IPS DF 4.7 (cell line): ENCODE data around the gene HCAR3.
"Not testable (repeated sequence)": the region's sequence is repeated elsewhere in the genome, so short reads cannot be mapped to it uniquely, and the experiment has no call there.

Experiments used
- DNase-seq: peaks from one replicate; pipeline ENCODE4 v3.0.0-alpha.2; 2013; ENCODE audit warnings: low spot score; ENCODE audit errors: extremely low read depth

HCAR3 gene

DNA sequence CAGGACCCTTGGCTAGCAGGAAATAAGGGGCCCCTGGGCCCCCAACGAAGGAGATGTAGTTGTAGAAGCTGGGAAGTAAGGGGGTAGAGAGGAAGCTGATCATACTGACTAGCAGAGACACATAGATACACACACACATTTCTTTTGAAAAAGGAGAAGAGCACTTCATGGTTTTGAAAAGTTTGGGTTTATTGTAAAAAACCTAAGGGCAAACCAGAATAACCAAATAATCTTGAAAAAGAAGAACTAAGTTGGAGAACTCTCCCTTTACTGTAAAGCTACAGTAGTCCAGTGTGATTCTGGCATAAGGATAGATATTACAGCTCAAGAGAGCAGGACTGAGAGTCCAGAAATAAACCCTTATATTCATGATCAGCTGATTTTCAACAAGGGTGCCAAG lies 5.8 kb upstream of the HCAR3 start:
- DNase-seq: no peak

DNA sequence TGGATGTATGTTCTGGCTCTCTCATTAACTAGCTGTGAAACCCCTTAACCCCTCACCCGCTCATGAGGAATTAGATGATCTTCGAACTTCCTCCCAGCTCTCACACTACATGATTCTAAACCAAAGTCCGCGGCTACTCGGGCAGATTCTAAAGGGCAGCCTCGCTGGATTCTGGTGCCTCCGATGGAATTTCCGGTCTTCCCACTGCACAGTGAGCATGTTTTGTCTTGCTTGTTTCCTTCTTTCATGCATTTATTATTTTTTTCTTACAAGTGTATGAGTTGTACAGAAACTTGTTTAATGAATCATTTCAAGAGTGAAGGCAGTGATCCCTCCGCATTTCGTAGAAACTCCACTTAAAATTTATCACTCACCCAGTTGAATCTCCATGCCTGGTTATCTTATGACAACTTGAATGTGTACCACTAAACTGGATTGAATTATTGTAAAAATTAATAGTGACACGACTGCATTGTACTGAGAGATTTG lies 4.5 kb upstream of the HCAR3 start:
- DNase-seq: no peak

DNA sequence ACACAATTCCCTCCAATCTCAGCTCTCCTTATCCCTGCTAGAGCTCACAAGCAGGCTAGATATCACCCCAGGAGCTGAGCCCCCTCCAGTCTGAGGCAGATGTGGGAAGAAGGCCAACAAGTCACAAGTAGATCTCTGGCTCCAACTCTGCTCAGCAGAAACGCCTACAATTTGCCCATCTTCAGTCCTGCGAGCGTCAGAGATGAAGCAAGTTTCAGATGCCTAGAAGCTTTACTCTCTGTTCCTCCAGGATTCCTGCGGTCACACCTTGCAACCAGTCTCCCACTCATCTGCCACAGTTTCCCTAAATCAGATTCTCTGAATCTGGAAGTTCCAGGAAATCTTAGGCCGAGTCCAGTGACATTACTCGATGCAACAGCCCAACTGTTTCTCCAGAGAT lies 1.4 kb downstream of the HCAR3 start:
- not testable (repeated sequence) for DNase-seq

DNA sequence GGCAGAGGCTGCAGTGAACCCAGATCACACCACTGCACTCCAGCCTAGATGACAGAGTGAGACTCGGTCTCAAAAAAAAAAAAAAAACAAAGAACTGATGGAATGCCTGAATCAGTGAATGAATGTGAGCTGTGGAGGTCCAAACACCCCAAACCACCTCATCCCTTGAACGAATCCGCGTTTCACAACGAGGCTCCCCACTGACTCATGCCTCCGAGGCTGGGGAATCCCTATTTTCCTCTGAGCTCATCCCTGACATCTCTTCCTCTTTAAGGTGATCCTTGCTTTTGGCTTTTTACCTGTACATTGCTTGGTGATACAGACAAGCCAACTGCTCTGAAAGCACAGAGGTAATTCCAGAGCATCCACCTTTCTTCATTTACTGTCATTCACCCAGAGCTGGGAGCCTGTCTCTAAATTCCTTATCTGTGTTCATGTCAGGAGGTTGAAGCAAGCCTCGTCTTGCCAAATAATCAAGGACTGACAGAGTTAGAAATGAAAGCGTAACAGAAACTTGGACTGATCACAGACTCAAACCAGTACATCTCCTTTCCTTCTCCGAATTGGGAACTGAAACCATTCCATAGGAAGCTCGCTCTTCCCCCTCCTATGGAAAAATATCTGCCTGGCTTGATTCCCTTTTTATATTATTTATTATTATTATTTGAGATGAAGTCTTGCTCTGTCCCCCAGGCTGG lies 3.0 kb downstream of the HCAR3 start:
- DNase-seq: not testable (repeated sequence)

DNA sequence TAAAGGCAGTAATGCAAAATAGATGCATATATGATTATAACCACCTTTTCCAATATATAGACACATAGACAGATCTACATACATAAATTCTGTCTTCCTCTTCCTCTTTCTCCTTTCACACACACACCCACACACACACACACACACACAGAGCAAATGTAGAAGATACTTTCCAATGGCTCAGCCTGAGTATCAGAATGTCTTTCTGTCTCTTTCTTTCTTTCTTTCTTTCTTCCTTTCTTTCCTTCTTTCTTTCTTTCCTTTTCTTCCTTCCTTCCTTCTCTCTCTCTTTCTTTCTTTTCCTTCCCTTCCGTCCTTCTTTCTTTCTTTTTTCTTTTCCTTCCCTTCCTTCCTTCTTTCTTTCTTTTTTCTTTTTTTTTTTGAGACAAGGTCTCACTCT lies 5.3 kb downstream of the HCAR3 start:
- DNase-seq: not testable (repeated sequence)

DNA sequence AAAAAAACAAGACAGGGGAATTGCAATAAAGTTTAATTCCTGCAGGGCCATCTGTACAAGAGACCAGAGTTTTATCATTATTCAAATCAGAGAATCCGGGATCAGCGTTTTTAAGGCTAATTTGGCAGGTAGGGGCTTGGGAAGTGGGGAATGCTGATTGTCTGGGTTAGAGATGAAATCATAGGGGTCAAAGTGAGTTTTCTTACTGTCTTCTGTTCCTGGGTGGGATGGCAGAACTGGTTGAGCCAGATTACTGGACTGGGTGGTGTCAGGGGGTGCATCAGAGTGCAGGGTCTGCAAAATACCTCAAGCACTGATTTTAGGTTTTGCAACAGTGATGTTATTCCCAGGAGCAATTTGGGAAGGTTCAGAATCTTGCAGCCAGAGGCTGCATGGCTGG lies 6.3 kb downstream of the HCAR3 start:
- not testable (repeated sequence) for DNase-seq

DNA sequence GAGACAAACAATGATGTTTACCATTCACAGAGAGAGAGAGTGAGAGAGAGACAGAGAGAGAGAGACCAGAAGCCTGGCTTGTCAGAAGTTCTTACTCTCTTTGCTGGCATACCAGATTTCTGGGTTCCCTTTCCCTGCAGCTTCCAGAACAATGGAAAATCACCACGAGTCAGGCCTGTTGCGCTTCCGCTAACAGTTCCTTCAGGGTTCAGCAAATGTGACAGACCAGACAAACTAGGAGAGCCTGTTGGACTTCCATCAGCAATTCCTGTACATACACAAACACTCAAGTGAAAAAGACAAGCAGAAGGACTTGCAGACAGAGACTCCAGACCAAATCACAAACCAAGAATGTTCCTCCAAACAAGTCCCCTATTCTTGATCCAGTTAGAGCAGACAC lies 7.3 kb downstream of the HCAR3 start:
- DNase-seq: not testable (repeated sequence)

DNA sequence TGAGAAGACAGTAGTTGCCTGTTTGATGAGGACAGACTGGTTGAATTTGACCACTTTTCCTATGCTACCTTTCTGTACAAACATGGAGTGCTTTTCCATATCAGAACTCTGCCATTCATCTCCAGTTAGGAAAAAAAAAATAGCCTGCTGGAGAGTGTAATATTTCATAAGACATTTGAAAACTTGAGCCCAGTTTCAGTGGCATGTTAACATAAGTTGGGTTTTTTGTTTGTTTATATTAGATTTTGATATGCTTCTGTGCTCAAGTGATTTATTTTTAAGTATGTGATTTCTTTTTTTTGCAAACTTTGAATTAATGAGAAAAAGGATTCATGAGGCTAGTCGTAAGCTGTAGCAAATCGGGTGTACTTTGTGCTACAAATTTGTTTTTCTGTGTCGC lies 12.8 kb downstream of the HCAR3 start:
- not testable (repeated sequence) for DNase-seq

DNA sequence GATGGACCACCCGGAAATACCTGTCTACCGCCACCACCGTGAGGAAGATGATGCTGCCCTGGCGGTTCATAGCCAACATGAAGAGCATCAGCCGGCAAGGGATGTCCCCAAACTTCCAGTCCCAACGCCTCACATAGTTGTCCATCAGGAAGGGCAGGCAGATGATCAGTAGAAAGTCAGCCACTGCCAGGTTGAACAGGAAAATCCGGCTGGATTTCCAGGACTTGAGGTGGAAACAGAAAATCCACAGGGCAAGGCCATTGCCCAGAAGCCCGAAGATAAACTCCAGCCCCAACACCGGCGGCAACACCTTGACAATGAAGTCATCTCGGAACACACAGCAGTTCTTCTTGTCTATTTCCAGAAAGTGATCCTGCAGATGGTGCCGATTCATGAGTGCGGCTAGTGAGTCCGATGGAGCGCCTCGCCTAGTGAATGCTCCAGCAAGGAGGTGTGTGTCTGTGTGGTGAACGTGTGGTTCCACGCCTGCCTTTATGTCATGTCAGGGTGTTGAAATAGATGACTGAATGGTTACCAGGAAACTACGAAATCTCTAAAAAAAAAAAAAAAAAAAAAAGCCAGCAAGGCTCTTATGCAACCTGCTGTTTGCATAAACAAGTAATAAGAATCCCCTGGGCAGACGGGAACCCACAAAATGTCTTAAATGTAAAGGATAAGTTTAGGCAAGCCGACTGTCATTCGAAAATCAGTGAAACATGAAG lies 13.6 kb downstream of the HCAR3 start, which contains the start of gene HCAR2:
Gene HCAR2 (minus strand): TSS at position 468 of the 722 bp plus-strand sequence. CDS start 74 bp downstream, at position 394.
- DNase-seq: not testable (repeated sequence)

DNA sequence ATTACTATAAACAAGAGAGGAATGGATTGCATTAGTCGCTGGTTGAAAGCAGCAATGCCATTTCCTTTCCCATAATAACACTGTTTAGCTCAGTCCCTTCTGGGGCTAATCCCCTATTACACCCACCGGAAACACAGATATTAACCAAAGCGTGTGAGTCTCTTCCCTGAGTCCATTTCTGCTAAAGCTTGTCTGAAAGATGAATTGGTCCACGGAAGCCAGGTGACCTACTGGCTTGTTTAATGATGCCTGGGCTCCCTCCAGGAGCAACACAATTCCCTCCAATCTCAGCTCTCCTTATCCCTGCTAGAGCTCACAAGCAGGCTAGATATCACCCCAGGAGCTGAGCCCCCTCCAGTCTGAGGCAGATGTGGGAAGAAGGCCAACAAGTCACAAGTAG lies 15.1 kb downstream of the HCAR3 start:
- DNase-seq: not testable (repeated sequence)

DNA sequence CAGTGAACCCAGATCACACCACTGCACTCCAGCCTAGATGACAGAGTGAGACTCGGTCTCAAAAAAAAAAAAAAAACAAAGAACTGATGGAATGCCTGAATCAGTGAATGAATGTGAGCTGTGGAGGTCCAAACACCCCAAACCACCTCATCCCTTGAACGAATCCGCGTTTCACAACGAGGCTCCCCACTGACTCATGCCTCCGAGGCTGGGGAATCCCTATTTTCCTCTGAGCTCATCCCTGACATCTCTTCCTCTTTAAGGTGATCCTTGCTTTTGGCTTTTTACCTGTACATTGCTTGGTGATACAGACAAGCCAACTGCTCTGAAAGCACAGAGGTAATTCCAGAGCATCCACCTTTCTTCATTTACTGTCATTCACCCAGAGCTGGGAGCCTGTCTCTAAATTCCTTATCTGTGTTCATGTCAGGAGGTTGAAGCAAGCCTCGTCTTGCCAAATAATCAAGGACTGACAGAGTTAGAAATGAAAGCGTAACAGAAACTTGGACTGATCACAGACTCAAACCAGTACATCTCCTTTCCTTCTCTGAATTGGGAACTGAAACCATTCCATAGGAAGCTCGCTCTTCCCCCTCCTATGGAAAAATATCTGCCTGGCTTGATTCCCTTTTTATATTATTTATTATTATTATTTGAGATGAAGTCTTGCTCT lies 16.4 kb downstream of the HCAR3 start:
- DNase-seq: not testable (repeated sequence)

DNA sequence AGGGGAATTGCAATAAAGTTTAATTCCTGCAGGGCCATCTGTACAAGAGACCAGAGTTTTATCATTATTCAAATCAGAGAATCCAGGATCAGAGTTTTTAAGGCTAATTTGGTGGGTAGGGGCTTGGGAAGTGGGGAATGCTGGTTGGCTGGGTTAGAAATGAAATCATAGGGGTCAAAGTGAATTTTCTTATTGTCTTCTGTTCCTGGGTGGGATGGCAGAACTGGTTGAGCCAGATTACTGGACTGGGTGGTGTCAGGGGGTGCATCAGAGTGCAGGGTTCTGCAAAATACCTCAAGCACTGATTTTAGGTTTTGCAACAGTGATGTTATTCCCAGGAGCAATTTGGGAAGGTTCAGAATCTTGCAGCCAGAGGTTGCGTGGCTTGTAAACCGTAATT lies 19.7 kb downstream of the HCAR3 start:
- DNase-seq: not testable (repeated sequence)

DNA sequence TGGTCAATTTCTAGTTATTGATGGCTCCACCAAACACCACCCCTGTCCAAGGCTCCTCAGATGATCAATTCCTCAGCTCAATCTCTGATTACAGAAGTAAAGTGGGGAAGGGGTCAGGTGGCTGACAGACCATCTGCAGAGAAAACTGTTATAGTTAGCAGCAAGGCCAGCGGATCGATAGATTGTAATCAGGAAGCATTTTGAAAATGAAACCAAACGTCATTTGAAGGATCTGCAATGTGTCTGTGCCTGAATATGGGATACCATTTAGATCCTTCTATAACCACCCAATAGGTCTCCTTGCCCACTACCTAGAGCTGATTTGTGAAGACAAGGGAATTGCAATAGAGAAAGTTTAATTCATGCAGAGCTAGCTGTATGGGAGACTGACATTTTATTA lies 25.0 kb downstream of the HCAR3 start:
- DNase-seq: no peak

DNA sequence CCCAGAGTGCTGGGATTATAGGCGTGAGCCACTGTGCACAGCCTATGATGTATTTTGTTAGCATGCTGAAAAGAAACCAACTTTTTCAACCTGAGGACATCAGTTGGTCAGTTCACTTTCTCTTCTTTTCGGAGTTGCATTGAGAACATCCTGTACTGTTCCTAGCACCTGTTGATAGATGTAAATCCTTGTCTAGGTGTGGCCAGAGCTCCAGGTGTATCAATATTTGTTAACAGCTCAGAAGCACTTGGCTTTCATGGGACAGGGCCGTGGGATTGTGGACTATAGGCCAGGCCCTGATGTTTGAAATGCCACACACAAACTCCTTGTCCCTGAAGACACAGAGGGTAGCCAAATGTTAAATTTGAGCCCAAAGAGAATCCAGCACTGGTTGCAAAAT lies 28.3 kb downstream of the HCAR3 start:
- DNase-seq: no peak

DNA sequence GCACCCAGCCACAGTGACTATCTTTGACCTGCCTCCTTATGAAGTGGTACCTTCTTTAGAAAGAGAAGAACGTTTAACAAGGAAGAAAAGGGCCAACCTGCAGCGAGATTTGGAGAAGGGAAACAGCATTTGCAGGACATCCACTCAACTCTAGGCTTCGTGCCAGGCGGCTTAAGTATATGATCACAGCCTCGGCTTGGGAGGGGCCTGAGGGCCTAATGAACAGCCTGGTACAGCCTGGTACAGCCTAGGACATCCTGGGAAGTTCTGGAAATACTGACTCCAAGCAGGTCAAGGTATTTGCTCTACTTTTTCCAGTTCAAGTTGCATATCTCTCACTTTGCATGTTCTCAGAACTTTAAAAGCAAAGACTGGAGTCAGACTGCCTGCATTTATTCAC lies 29.5 kb downstream of the HCAR3 start:
- no peak for DNase-seq

DNA sequence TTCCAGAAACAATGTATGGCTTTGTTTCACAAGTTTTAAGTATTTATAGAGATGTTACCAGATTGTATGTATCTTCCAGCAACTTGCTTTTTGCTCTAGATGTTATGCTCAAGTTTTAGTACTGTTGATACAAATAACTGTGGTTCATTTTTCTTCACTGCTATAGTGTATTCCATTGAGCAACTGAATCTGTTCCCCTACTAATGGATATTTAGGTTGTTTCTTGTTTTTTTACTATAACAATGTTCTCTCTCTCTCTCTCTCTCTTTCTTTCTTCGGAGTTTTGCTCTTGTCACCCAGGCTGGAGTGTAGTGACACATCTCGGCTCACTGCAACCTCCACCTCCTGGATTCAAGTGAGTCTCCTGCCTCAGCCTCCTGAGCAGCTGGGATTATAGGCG lies 30.1 kb downstream of the HCAR3 start:
- DNase-seq: no peak

DNA sequence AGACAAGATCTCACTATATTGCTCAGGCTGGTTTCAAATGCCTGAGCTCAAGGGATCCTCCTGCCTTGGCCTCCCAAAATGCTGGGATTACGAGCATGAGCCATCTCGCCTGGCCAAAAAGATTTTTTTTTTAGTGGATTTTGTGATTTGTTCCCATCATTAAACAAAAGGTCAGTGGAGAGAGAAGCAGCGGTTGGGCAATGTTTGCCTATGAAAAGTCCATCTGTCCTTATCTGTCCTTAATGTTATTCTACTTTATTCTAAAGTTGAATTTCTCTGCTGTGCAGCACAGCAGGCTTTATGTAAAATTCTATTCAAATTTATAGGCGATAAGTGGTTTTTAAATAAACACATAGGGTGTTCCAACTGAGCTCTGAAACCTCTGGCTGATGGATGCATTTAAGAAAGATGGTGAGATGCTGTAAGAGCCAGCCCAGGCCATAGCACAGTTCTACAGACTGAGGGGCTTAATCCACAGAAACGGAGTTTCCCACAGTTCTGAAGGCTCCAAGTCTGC lies 32.3 kb downstream of the HCAR3 start:
- DNase-seq: no peak

DNA sequence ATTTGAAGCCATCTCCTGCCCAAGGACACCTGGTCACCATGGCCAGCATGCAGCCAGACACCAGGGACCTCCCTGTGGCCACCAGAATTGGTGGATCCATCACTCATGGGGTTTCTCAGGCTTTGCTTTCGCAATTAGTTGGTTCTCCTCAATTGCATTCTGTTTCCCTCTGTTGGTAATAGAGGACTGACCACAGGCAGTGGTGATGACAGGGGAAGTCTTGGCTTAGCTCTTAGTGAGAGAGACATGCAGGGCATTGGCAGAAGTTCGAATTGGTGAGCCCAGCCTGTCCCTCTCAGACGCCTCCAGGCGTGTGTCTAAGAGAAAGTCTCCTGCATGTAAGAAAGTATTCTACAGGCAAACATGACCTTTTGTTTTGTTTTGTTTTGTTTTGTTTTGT lies 34.8 kb downstream of the HCAR3 start:
- DNase-seq: no peak

DNA sequence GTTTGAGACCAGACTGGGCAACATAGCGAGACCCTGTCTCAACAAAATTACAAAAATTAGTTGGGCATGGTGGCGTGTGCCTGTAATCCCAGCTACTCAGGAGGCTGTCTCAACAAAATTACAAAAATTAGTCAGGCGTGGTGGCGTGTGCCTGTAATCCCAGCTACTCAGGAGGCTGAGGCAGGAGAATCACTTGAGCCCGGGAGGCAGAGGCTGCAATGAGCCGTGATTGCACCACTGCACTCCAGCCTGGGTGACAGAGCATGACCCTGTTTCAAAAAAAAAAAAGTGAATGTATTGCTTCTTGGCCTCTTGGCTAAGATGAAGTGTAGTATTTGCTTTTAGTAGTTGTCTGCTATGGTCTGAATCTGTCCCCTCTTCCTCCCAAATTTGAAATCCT lies 35.6 kb downstream of the HCAR3 start:
- DNase-seq: not testable (repeated sequence)

DNA sequence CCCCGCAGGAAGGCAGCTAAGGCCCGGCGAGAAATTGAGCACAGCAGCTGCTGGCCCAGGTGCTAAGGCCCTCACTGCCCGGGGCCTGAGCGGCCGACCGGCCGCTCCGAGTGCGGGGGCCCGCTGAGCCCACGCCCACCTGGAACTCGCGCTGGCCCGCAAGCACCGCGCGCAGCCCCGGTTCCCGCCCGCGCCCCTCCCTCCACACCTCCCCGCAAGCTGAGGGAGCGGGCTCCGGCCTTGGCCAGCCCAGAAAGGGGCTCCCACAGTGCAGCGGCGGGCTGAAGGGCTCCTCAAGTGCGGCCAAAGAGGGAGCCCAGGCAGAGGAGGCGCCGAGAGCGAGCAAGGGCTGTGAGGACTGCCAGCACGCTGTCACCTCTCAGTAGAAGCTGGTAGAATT lies 39.8 kb downstream of the HCAR3 start:
- not testable (repeated sequence) for DNase-seq

DNA sequence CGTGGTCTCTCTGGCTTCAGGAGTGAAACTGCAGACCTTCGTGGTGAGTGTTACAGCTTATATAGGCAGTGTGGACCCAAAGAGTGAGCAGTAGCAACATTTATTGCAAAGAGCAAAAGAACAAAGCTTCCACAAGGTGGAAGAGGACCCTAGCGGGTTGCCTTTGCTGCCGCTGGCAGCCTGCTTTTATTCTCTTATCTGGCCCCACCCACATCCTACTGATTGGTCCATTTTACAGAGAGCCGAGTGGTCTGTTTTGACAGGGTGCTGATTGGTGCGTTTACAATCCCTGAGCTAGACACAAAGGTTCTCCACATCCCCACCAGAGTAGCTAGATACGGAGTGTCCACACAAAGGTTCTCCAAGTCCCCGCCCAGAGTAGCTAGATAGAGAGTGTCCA lies 40.6 kb downstream of the HCAR3 start:
- not testable (repeated sequence) for DNase-seq

DNA sequence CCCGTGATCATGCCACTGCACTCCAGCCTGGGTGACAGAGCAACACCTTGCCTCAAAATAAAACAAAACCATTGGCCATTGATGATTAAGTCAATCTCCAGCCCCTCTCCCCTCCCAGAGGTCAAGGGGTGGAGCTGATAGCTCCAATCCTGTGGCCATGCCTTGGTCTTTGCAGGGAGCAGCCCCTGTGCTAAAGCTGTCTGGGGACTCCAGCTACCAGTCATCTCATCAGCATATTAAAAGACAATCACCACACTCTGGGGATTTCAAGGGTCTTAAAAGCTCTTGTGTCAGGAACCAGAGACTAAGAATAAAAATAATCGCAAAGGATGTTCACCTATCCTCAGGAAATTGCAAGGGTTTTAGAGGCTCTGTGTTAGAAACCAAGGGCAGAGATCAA lies 44.1 kb downstream of the HCAR3 start:
- DNase-seq: no peak
